Mucosa of rectum (tissue), 2 donors: ENCODE data around the gene TTLL5.

Source experiments
- H3K27ac ChIP-seq, 2 donors: one replicate each; pipeline ENCODE4 v1.7.0; 2013; ENCODE audit warnings: inconsistent platforms in 2 of 2, low read depth in 2 of 2, low read length in 2 of 2
- H3K27me3 ChIP-seq, 2 donors: one replicate each; pipeline ENCODE4 v1.7.0; 2013; ENCODE audit warnings: low read length in 2 of 2; ENCODE audit not compliant: control insufficient read depth in 2 of 2, insufficient read depth in 2 of 2
- H3K36me3 ChIP-seq, 2 donors: one replicate each; pipeline ENCODE4 v1.7.0; 2013; ENCODE audit warnings: low read length in 2 of 2; ENCODE audit not compliant: control insufficient read depth in 2 of 2, insufficient read depth in 2 of 2
- H3K4me1 ChIP-seq, 2 donors: one replicate each; pipeline ENCODE4 v1.7.0; 2013; ENCODE audit warnings: low read length in 2 of 2, mild to moderate bottlenecking in 1 of 2; ENCODE audit not compliant: control insufficient read depth in 2 of 2, insufficient read depth in 2 of 2
- H3K4me3 ChIP-seq, 2 donors: one replicate each; pipeline ENCODE4 v1.7.0; 2013; ENCODE audit warnings: low read length in 2 of 2
- H3K9ac ChIP-seq, 2 donors: one replicate each; pipeline ENCODE4 v1.7.0; 2013; ENCODE audit warnings: low read length in 2 of 2, low read depth in 1 of 2, mild to moderate bottlenecking in 1 of 2
- H3K9me3 ChIP-seq, 2 donors: one replicate each; pipeline ENCODE4 v1.7.0; 2013; ENCODE audit warnings: low read length in 2 of 2; ENCODE audit not compliant: control insufficient read depth in 2 of 2
- donor health status: healthy.
- donor health status: Normal muscosa, but diverticular disease.

Gene TTLL5

DNA sequence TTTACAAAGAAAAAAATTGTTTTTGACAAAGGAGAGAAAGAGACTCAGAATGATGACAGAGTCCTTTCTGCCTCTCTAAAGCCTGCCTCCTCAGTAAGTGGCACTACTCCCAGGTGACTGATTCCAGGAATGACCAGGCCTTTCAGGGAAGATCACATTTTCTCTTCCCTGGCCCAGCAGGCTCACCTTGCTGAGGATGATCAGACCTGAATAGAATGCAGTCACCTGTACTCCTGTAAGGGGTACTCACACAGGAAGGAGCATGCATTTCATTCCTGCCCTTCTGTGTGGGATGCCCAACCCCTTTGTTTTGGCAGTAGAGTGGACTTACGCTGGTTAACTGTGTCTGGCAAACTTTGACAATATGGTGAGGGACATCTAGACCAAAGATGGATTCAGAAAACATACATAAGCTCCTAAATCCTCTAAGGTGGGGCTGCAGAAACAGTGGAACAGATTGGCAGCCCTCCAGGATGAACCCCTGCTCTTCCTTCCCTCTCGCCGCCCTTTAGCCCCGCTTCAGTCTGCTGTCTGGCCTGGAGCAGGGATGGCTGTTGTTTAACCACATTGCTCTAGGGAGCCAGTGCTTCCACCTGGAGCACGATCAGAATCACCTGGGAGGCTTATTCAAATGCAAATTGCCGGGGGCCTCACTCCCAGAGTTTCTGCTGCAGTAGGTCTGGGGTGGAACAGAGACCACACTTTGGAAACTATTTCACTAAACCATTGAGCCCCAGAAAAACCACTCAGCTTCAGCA is 30.2 kb upstream of the TTLL5 start:
- Histone ChIP-seq H3K27me3 (no peaks in the 10 kb centered on the region), H3K36me3 (no peaks in the 10 kb centered on the region), H3K9ac (no peak overlapping the region), H3K9me3 (no peaks in the 10 kb centered on the region), H3K4me1 (no peaks in the 10 kb centered on the region), H3K4me3 (no peak overlapping the region), H3K27ac (no peak overlapping the region)

DNA sequence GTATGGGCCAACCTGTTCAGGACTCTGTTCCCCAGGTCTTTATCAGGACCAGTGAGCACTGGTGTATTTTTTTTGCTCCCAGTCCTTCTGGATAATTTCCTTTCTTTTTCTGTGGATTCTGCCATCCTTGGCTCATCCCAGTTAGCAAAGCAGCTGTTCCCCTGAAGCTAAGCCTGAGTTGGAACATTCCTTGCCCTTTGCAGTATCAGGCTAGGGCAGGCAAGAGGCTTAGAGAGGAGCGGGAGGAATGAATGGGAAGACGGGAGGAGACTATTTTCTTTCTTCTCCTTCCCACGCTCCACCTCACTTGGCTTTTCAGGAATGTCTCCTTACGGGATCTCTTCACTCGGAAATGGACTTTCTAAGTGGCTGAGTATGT is 29.6 kb upstream of the TTLL5 start:
- Histone ChIP-seq H3K9ac (no peak overlapping the region), H3K9me3 (no peaks in the 10 kb centered on the region), H3K36me3 (no peaks in the 10 kb centered on the region), H3K27ac (no peak overlapping the region), H3K4me3 (no peak overlapping the region), H3K27me3 (no peaks in the 10 kb centered on the region), H3K4me1 (no peaks in the 10 kb centered on the region)

GRCh38 chr14:75634848-75635247 is 26.2 kb upstream of the TTLL5 start:
- H3K27ac ChIP-seq: no peak overlapping the region

GRCh38 chr14:75636100-75636692 is 24.9 kb upstream of the TTLL5 start:
- no peaks in the 10 kb centered on the region for H3K9me3 ChIP-seq
- no peak overlapping the region for H3K27ac ChIP-seq
- no peaks in the 10 kb centered on the region for H3K4me1 ChIP-seq
- H3K9ac ChIP-seq: no peak overlapping the region
- no peaks in the 10 kb centered on the region for H3K27me3 ChIP-seq
- H3K4me3 ChIP-seq: no peak overlapping the region
- H3K36me3 ChIP-seq: peaks cover 3 to 11% of the 10 kb centered on the region in 2 donors

More at GRCh38 chr14:75634848-75635247, 26.2 kb upstream of the TTLL5 start:
- no peaks in the 10 kb centered on the region for H3K9me3 ChIP-seq
- no peak overlapping the region for H3K9ac ChIP-seq
- H3K36me3 ChIP-seq: peaks cover 0 to 4% of the 10 kb centered on the region in 2 donors
- no peaks in the 10 kb centered on the region for H3K4me1 ChIP-seq
- H3K27me3 ChIP-seq: no peaks in the 10 kb centered on the region
- H3K4me3 ChIP-seq: no peak overlapping the region

GRCh38 chr14:75640876-75641275 is 20.2 kb upstream of the TTLL5 start:
- no peaks in the 10 kb centered on the region for H3K4me1 ChIP-seq

GRCh38 chr14:75643985-75644384 is 17.1 kb upstream of the TTLL5 start:
- no peaks in the 10 kb centered on the region for H3K27me3 ChIP-seq
- H3K9me3 ChIP-seq: no peaks in the 10 kb centered on the region
- peaks cover 13 to 16% of the 10 kb centered on the region in 2 donors for H3K36me3 ChIP-seq
- H3K4me1 ChIP-seq: no peaks in the 10 kb centered on the region
- no peak overlapping the region for H3K9ac ChIP-seq
- no peak overlapping the region for H3K27ac ChIP-seq
- H3K4me3 ChIP-seq: no peak overlapping the region

More at GRCh38 chr14:75640876-75641275, 20.2 kb upstream of the TTLL5 start:
- Histone ChIP-seq H3K27me3 (no peaks in the 10 kb centered on the region), H3K36me3 (peaks cover 4 to 14% of the 10 kb centered on the region in 2 donors), H3K9me3 (no peaks in the 10 kb centered on the region), H3K27ac (no peak overlapping the region), H3K9ac (no peak overlapping the region), H3K4me3 (no peak overlapping the region)

- no peaks in the 10 kb centered on the region for H3K4me1 ChIP-seq
- no peak overlapping the region for H3K27ac ChIP-seq
- H3K9me3 ChIP-seq: no peaks in the 10 kb centered on the region
- H3K4me3 ChIP-seq: no peak overlapping the region
- H3K27me3 ChIP-seq: no peaks in the 10 kb centered on the region
- no peak overlapping the region for H3K9ac ChIP-seq
- peaks cover 18 to 23% of the 10 kb centered on the region in 2 donors for H3K36me3 ChIP-seq
These were observed 16.0 kb upstream of the TTLL5 start for GRCh38 chr14:75645056-75645455.

- Histone ChIP-seq H3K27ac (no peak overlapping the region), H3K27me3 (no peaks in the 10 kb centered on the region), H3K4me3 (no peak overlapping the region), H3K4me1 (no peaks in the 10 kb centered on the region), H3K9me3 (no peaks in the 10 kb centered on the region), H3K36me3 (peaks cover 23 to 27% of the 10 kb centered on the region in 2 donors), H3K9ac (no peak overlapping the region)
These were observed 14.3 kb upstream of the TTLL5 start for GRCh38 chr14:75646762-75647161.

DNA sequence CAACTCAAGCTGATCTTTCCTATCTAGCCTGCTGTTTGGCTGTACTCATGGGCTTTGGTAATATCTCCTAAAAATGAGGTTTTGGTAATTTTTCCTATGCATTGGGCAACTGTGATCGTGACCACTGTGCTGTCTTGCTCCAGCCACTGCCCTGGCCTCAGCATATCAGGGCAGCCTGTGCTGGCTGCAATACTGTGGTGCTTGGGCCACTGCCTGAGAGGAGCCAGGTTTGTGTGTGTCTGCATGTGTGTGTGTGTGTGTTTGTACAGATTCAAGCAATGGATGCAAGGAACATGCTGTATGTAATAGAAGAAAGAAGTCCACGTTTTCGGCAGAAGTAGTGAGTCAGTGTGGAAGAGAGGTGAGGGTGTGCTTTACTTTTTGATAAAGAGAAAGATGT is 13.4 kb upstream of the TTLL5 start:
- peaks cover 23 to 32% of the 10 kb centered on the region in 2 donors for H3K36me3 ChIP-seq
- no peak overlapping the region for H3K4me3 ChIP-seq
- H3K9ac ChIP-seq: no peak overlapping the region
- no peak overlapping the region for H3K27ac ChIP-seq
- no peaks in the 10 kb centered on the region for H3K4me1 ChIP-seq
- H3K9me3 ChIP-seq: no peaks in the 10 kb centered on the region
- H3K27me3 ChIP-seq: no peaks in the 10 kb centered on the region

DNA sequence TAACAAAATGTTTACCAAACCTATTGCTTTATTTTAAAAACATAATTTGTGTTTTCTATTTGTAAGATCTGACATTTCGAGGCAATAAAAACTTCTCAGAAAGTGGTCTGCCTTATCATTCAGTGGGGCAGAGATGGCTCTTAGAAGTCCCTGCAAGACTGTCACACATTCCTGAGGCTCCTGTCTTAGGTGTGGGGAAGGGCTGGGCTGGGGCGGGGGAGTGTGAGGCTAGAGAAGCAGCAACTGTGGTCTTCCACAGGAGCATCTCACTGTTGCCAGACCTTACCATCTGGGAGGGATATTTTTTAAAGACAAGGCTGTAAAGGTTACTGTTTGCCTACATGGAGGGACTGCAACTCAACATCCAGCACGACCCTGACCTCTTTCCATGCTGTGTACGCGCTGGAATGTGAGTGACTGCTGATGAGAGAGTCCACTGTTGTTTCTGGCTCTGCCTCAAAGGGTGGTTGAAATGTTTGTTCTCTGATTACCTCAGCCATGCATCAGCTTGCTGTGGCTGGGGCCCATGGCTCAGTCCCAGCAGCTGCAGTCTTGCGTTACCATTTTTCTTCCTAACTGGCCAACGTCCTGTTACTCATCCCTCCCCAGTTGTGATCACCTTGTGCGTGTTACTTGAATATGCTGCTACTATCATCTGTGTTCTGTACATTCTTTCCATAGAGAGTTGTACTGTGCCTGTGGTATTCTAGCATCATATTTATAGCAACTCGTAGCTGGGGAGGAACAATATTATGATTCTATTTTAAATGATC is 12.8 kb upstream of the TTLL5 start:
- Histone ChIP-seq H3K36me3 (peaks cover 23 to 32% of the 10 kb centered on the region in 2 donors), H3K4me1 (no peaks in the 10 kb centered on the region), H3K27me3 (no peaks in the 10 kb centered on the region), H3K4me3 (no peak overlapping the region), H3K9me3 (no peaks in the 10 kb centered on the region), H3K27ac (no peak overlapping the region), H3K9ac (no peak overlapping the region)
